ENCODE results near the gene DNAJC15.

DNA sequence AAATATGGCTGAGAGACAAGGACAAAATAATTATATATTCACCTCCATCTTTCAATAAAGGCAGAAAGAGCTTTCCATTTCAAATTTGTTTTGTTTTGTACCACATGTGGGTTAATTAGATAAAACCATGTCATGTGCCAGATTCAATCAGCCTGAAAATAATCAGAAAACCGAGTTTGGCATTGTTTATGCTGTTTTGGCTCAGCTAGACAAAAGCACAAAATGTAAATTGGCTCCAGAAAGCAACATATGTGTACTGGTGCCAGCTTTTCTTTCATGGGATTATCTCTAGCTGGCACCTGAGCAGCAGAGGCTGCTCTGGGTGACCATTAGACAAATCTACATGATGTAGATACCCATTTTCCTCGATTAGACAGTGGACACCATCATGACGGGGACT is 9.2 kb upstream of the DNAJC15 start:
- TF ChIP-seq, protein P1, sequence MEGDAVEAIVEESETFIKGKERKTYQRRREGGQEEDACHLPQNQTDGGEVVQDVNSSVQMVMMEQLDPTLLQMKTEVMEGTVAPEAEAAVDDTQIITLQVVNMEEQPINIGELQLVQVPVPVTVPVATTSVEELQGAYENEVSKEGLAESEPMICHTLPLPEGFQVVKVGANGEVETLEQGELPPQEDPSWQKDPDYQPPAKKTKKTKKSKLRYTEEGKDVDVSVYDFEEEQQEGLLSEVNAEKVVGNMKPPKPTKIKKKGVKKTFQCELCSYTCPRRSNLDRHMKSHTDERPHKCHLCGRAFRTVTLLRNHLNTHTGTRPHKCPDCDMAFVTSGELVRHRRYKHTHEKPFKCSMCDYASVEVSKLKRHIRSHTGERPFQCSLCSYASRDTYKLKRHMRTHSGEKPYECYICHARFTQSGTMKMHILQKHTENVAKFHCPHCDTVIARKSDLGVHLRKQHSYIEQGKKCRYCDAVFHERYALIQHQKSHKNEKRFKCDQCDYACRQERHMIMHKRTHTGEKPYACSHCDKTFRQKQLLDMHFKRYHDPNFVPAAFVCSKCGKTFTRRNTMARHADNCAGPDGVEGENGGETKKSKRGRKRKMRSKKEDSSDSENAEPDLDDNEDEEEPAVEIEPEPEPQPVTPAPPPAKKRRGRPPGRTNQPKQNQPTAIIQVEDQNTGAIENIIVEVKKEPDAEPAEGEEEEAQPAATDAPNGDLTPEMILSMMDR (IDR thresholded peaks at IDR 0.05), result no peak
- TF ChIP-seq POLR2A (IDR thresholded peaks at IDR 0.05), result no peak

Measured in transverse colon (tissue), 3 donors.